Measurements from ENCODE around the gene PRUNE2. TPM values are rescaled to one million over a fixed set of nuclear protein-coding genes. Genes with fewer than 3 reads are reported as not detected.

PRUNE2 gene
- total and polyA plus RNA-seq, 2 of the 8 experiments (the other 6 are each of a cell fraction or from before 2014, with no cell fraction given), result 5.5 to 13.3 TPM

GRCh38 chr9:76607730-76608436 lies 298.0 kb downstream of the PRUNE2 start:
- Histone ChIP-seq H4K20me1 (replicated peaks in 1 of 2; ENCODE audit: control insufficient read depth in 1 of 2, insufficient read depth in 2 of 2, low read length in 2 of 2) (no peaks in the 10 kb centered on the region), H3K56ac (replicated peaks; ENCODE audit: insufficient read length, low read depth, low read length) (no peak overlapping the region), H4K91ac (replicated peaks; ENCODE audit: insufficient read length, low read length) (no peak overlapping the region), H3K23ac (ENCODE audit: insufficient read length) (no peak overlapping the region), H3K4ac (replicated peaks; ENCODE audit: insufficient read length, low read depth, low read length) (no peak overlapping the region), H3K14ac (ENCODE audit: insufficient read length) (no peak overlapping the region), H3K36me3 (ENCODE audit: control insufficient read depth in 2 of 4, insufficient read depth in 4 of 4, low read length in 3 of 4) (peaks cover 0 to 3% (median 0%) of the 10 kb centered on the region in 4 experiments; a peak in 1 of 8 replicates), H4K8ac (ENCODE audit: extremely low read depth, insufficient read depth, low read length) (no peak overlapping the region), H2BK15ac (ENCODE audit: low read length) (no peak overlapping the region), H3K79me1 (ENCODE audit: low read depth, low read length) (no peaks in the 10 kb centered on the region), H3K4me3 (ENCODE audit: extremely low read depth in 1 of 4, insufficient read depth in 2 of 4, low read depth in 3 of 4, low read length in 4 of 4) (no peak overlapping the region), H2AFZ (ENCODE audit: low read length) (no peak overlapping the region), H2BK20ac (ENCODE audit: low read length) (no peak overlapping the region), H3K9me3 (ENCODE audit: insufficient read depth in 2 of 2, low read depth in 1 of 2, low read length in 1 of 2) (no peaks in the 10 kb centered on the region), H3K4me2 (ENCODE audit: insufficient read depth in 1 of 2, low read depth in 2 of 2, low read length in 2 of 2) (no peak overlapping the region), H3K4me1 (replicated peaks in 1 of 4; ENCODE audit: control insufficient read depth in 3 of 4, insufficient read depth in 4 of 4, low read length in 3 of 4) (no peaks in the 10 kb centered on the region), H3K27me3 (replicated peaks in 1 of 4; ENCODE audit: control insufficient read depth in 3 of 4, extremely low read depth in 1 of 4, insufficient read depth in 3 of 4, low read length in 3 of 4) (no peaks in the 10 kb centered on the region), H3K23me2 (ENCODE audit: low read depth, low read length) (no peaks in the 10 kb centered on the region), H3K18ac (ENCODE audit: extremely low read depth, low read length) (no peak overlapping the region), H2AK5ac (ENCODE audit: low read depth, low read length) (no peak overlapping the region), H2BK12ac (ENCODE audit: low read depth, low read length) (no peak overlapping the region), H2BK120ac (replicated peaks; ENCODE audit: low read depth, low read length) (no peak overlapping the region), H3K9ac (replicated peaks in 1 of 4; ENCODE audit: extremely low read depth in 1 of 4, low read depth in 3 of 4, low read length in 3 of 4) (no peak overlapping the region), H4K5ac (ENCODE audit: insufficient read length, low read depth, low read length) (no peak overlapping the region), H3K27ac (ENCODE audit: low read depth, low read length) (no peak overlapping the region), H3K79me2 (ENCODE audit: control insufficient read depth in 1 of 2, insufficient read depth in 2 of 2, low read length in 2 of 2) (no peaks in the 10 kb centered on the region), H2BK5ac (ENCODE audit: low read depth, low read length) (no peak overlapping the region)
- POLR2A ChIA-PET (ENCODE audit: partially characterized antibody), result no interaction called here
- no peak for DNase-seq (ENCODE audit: low read depth in 1 of 2, low spot score in 2 of 2)
- TF ChIP-seq CHD1 (IDR thresholded peaks at IDR 0.05; ENCODE audit: low read depth, low read length) (no peak), HDAC6 (IDR thresholded peaks at IDR 0.05; ENCODE audit: low read depth, low read length) (no peak), TEAD4 (IDR thresholded peaks at IDR 0.05; ENCODE audit: low read depth, low read length) (no peak), SIX5 (IDR thresholded peaks at IDR 0.05; ENCODE audit: low read depth, low read length) (no peak), NANOG (IDR thresholded peaks at IDR 0.05; ENCODE audit: insufficient read depth, low read depth, low read length, poor library complexity, severe bottlenecking) (no peak), BACH1 (IDR thresholded peaks at IDR 0.05; ENCODE audit: low read length) (no peak), KDM5A (IDR thresholded peaks at IDR 0.05; ENCODE audit: low read length) (no peak), POU5F1 (IDR thresholded peaks at IDR 0.05; ENCODE audit: low read depth, low read length) (no peak)
- CTCF ChIA-PET (ENCODE audit: partially characterized antibody), result interaction anchor here (1.3 to 1.4 kb wide), 2 partner anchors 11 to 140 kb away, joined by 3 to 4 read pairs; no protein-coding TSS in a partner anchor
- WGBS, 2 experiments (ENCODE audit: extremely low coverage in 1 of 2, insufficient coverage in 1 of 2, insufficient read length in 1 of 2, insufficient replicate concordance in 2 of 2, low coverage in 1 of 2, low lambda C conversion rate in 2 of 2, missing lambda C conversion rate in 1 of 2), result 76% methylated on average over 4 of the region's 4 CpGs; no CpG with 5 or more reads in 1 of the 2 experiments
- FAIRE-seq, result no peak

Measured in H1 (cell line).